ENCODE data around the gene SORBS1.

DNA sequence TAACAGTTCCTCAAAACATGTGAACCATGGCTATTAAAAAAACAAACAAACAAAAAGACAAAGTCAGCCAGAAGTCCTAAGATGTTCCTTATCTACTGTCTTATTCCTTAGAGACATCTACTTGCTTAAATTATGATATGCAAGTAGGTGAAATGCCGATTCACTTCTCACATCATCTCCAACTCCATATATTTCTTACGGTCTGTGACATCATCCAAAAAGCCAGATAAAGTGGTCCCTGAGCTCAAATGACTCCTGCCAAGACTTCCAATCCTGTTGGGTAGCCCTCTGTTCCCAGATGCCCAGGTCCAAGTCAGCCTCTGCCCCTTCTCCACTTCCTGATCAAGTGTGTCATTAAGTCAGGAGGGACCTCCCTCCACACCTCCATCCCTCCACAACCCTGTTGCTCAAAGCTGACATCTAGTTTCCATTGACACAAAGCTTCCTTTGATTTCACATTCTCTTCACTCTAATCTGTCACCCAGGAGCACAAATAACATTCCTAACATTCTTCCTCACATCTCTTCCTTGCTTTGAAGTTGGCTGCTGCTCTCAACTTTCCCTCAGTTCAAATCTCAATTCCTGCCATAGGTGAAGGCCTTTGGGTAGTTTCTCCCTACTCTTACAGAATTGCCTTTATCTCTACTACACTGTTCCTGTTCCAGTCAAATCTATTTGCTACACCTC lies 214.3 kb downstream of the SORBS1 start:
- TF ChIP-seq JUN (IDR thresholded peaks at IDR 0.05; ENCODE audit: borderline replicate concordance, insufficient read depth, insufficient read length, low read depth) (no peak), MAX (IDR thresholded peaks at IDR 0.05; ENCODE audit: insufficient read depth, insufficient read length) (no peak), POLR2A (IDR thresholded peaks at IDR 0.05; ENCODE audit: low read depth, low read length) (no peak), EZH2 (IDR thresholded peaks at IDR 0.05; ENCODE audit: borderline replicate concordance, low read depth, low read length, severe bottlenecking) (no peak), POLR2AphosphoS5 (IDR thresholded peaks at IDR 0.05; ENCODE audit: insufficient read depth, low read depth, low read length) (no peak), FOS (IDR thresholded peaks at IDR 0.05; ENCODE audit: borderline replicate concordance, insufficient read depth, low read length) (no peak), MYC (IDR thresholded peaks at IDR 0.05; ENCODE audit: low read depth, low read length) (no peak)
- TF ChIP-seq, protein P1, sequence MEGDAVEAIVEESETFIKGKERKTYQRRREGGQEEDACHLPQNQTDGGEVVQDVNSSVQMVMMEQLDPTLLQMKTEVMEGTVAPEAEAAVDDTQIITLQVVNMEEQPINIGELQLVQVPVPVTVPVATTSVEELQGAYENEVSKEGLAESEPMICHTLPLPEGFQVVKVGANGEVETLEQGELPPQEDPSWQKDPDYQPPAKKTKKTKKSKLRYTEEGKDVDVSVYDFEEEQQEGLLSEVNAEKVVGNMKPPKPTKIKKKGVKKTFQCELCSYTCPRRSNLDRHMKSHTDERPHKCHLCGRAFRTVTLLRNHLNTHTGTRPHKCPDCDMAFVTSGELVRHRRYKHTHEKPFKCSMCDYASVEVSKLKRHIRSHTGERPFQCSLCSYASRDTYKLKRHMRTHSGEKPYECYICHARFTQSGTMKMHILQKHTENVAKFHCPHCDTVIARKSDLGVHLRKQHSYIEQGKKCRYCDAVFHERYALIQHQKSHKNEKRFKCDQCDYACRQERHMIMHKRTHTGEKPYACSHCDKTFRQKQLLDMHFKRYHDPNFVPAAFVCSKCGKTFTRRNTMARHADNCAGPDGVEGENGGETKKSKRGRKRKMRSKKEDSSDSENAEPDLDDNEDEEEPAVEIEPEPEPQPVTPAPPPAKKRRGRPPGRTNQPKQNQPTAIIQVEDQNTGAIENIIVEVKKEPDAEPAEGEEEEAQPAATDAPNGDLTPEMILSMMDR (IDR thresholded peaks at IDR 0.05; ENCODE audit: extremely low read depth in 1 of 2, insufficient read depth in 1 of 2, low read depth in 1 of 2, low read length in 2 of 2) = no peak

Measured in endothelial cell of umbilical vein (primary cell).